GM06990 (cell line): ENCODE measurements around the gene NTM.

ENCODE experiments used
- DNase-seq: peaks from one replicate; pipeline ENCODE4 v3.0.0-alpha.2; 2011; ENCODE audit not compliant: insufficient read length; ENCODE audit errors: extremely low read depth
- H3K27me3 ChIP-seq: replicated peaks from 2 replicates; pipeline ENCODE4 v1.6.0; 2011; ENCODE audit warnings: low read length; ENCODE audit not compliant: control insufficient read depth, insufficient read depth
- H3K36me3 ChIP-seq: 2 replicates; pipeline ENCODE4 v1.5.1; 2011; ENCODE audit warnings: low read length; ENCODE audit not compliant: control insufficient read depth, insufficient read depth
- H3K4me3 ChIP-seq: replicated peaks from 2 replicates; pipeline ENCODE4 v1.5.1; 2011; ENCODE audit warnings: low read depth, mild to moderate bottlenecking, control low read depth, low read length
- TF ChIP-seq, protein P1 (sequence below): IDR thresholded peaks from 2 replicates; pipeline ENCODE4 v1.5.1; 2011; ENCODE audit warnings: low read length, control low read depth, mild to moderate bottlenecking, inconsistent platforms; ENCODE audit not compliant: insufficient read depth, poor library complexity, severe bottlenecking

NTM gene

DNA sequence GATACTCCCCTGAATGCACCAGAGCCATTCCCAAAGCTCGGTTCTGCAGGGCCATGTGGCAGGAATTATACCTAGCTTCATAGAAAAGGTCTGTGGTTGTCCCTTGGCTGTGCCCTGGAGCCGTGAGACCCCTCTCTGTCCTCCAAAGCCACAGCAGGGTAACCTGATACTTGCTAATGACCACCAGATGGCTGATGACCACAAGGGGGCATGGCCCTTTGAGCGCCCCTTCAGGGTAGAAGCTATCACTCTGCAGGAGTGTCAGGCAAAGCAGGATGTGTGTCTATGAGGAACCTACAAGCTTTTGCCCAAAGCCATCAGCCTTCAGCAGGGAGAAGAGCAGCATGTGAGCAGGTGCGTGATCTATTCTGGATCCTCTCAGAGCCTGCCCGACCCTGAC is 95.3 kb downstream of the NTM start:
- no peak for DNase-seq
- TF ChIP-seq, protein P1, sequence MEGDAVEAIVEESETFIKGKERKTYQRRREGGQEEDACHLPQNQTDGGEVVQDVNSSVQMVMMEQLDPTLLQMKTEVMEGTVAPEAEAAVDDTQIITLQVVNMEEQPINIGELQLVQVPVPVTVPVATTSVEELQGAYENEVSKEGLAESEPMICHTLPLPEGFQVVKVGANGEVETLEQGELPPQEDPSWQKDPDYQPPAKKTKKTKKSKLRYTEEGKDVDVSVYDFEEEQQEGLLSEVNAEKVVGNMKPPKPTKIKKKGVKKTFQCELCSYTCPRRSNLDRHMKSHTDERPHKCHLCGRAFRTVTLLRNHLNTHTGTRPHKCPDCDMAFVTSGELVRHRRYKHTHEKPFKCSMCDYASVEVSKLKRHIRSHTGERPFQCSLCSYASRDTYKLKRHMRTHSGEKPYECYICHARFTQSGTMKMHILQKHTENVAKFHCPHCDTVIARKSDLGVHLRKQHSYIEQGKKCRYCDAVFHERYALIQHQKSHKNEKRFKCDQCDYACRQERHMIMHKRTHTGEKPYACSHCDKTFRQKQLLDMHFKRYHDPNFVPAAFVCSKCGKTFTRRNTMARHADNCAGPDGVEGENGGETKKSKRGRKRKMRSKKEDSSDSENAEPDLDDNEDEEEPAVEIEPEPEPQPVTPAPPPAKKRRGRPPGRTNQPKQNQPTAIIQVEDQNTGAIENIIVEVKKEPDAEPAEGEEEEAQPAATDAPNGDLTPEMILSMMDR, result no peak
- Histone ChIP-seq H3K4me3 (no peak overlapping the region), H3K27me3 (no peaks in the 10 kb centered on the region), H3K36me3 (no peaks in the 10 kb centered on the region)

DNA sequence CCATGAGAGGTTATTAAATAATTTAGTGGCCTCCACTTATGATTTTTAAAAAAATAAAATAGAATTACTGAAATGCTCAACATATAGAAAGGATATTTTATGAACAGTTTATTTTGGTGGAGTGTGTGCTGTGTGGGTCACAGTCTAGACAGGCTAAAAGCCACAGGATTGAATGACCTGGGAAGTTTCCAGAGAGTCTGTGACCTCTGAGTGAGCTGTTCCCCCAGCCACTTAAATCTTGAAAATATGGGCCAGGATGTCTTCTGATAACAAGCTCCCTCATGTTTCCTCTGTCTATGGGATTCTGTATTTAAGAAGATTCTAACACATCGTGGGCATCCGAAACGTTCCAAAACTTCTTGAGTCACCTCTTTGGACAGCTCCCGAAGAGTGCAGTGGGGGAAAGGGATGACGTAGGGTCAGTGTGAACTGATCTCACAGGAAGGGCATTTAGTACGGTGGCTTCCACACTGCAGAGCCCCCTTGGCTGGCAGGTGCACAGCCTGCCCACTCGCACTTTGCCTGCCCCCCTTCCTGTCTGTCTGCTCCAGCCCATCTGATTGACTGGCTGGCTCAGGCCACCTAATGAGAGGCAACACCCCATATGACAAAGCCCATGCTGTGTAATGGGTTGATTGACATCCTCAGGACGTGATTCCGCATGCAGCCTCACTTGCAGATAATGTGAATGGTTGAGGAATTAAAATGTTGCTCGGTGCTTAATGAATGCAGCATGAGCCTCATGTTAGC is 97.4 kb downstream of the NTM start:
- no peak overlapping the region for H3K4me3 ChIP-seq
- H3K36me3 ChIP-seq, result no peaks in the 10 kb centered on the region
- no peak for DNase-seq
- H3K27me3 ChIP-seq, result no peaks in the 10 kb centered on the region
- TF ChIP-seq, protein P1, result no peak

DNA sequence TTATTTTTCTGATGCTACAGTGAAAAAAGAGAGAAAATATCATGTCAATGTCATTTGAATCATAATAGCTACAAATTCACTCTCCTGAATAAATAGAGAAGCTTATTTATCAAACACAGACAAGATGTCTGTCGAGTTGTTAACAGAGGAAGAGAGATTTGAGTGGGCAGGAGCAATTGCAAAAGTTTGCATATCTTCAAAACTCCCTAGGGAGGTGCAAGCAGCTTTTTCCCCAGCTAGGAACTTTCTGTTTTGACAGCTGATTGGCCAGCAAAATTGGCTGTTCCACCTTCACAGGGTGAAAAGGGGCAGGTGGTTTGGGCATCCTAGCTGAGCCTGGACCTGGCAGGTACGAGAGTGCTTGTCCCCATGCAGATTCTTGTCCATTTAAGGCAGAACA is 98.2 kb downstream of the NTM start:
- TF ChIP-seq, protein P1, result no peak
- no peaks in the 10 kb centered on the region for H3K36me3 ChIP-seq
- no peak overlapping the region for H3K4me3 ChIP-seq
- no peak for DNase-seq
- H3K27me3 ChIP-seq, result no peaks in the 10 kb centered on the region; the same call in 1 of the 2 replicates

DNA sequence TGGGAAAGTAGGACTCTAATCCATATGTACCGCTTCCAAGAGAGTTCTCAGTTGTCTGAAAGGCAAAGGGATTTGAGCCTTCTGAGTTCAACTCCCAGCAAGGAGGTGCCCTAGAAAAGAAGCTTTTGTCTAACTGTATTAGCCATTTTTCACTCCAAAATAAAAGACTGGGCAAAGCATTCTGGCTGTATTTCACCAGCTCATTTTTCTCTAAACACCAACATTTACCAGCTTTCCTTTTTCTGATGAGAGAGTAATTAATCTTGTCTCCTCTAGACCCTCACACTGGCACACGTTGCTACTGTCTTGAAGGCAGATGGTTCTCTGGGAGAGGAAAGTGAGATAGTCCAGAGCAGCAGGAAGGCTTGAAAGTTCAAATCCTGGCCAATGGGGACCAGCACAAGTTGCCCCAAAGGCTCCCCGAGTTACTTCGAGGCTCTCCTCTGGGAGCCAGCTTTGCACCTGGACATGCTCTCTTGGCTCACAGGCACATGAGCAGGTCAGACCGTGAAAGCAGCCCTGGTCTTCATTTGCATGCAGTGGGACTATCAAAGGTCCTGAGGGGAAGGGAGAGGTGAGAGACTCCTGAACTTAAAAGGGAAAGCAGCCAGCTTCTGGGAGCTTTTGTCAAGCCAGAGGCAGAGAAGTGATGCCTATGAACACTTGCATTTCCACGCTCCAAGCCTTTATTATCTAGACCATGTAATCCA is 100.0 kb downstream of the NTM start:
- H3K4me3 ChIP-seq, result no peak overlapping the region

DNA sequence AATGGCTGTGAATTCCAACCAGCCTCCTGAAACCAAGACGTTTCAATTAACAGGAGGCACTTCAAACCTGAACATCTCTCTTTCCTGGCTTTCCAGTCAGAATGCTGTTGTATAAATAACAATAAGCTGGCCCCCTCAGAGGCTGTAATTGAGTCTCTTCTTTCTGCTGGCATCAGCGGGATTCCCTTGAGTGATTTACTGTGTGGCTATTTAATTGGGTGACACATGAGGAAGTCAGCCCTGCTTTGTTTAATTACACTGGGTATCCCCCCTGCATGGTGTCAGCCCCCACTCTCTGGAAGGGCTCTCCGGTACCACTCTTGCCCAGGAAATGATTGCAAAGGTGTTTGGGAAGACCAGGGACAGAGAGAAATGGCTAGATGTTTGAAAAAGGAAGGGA is 101.6 kb downstream of the NTM start:
- H3K36me3 ChIP-seq, result no peaks in the 10 kb centered on the region
- no peaks in the 10 kb centered on the region; the same call in 1 of the 2 replicates for H3K27me3 ChIP-seq
- no peak for DNase-seq
- H3K4me3 ChIP-seq, result no peak overlapping the region
- TF ChIP-seq, protein P1, result no peak

More for the DNA sequence above, 100.0 kb downstream of the NTM start:
- TF ChIP-seq, protein P1, result no peak
- no peaks in the 10 kb centered on the region; the same call in 1 of the 2 replicates for H3K27me3 ChIP-seq
- H3K36me3 ChIP-seq, result no peaks in the 10 kb centered on the region
- no peak for DNase-seq
